Measurements from ENCODE around the gene KLRF2. TPM values are rescaled to one million over a fixed set of nuclear protein-coding genes. Genes with fewer than 3 reads are reported as not detected.

The KLRF2 gene
- total RNA-seq, 1 experiment from 2014 or later = not detected

DNA sequence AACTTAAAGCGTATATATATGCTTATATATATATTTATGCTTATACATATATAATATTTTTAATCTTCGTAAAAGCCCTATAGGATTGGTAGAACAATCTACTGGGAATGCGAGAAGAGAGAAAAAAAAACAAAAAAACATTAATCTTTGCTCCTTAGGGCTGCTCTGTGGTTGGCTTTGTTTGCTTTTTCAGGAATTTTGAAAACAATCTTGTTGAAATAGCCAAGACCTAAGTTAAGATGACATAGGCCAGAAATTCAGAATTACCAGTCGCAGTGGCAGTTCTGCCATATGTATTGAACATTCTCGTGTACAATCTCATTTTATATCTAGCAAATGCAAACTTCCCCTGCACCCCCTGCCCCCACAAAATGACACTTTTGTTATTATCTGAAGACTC is 699 bp downstream of the KLRF2 start:
- H4K20me1 ChIP-seq (ENCODE audit: insufficient read depth) = no peaks in the 10 kb centered on the region
- H3K27ac ChIP-seq = no peak overlapping the region
- no peaks in the 10 kb centered on the region for H3K79me2 ChIP-seq (ENCODE audit: low read depth)
- POLR2A ChIA-PET (ENCODE audit: unreplicated experiment) = no interaction called here
- no peak overlapping the region for H2AFZ ChIP-seq
- H3K27me3 ChIP-seq (ENCODE audit: insufficient read depth, low read depth) = no peaks in the 10 kb centered on the region
- no peak overlapping the region for H3K4me3 ChIP-seq
- no peak for DNase-seq
- H3K9me3 ChIP-seq (ENCODE audit: insufficient read depth, low read depth) = no peaks in the 10 kb centered on the region
- BruUV-seq (replicated peaks) = no TSS peak
- no peak overlapping the region for H3K4me2 ChIP-seq
- TF ChIP-seq, protein P1, sequence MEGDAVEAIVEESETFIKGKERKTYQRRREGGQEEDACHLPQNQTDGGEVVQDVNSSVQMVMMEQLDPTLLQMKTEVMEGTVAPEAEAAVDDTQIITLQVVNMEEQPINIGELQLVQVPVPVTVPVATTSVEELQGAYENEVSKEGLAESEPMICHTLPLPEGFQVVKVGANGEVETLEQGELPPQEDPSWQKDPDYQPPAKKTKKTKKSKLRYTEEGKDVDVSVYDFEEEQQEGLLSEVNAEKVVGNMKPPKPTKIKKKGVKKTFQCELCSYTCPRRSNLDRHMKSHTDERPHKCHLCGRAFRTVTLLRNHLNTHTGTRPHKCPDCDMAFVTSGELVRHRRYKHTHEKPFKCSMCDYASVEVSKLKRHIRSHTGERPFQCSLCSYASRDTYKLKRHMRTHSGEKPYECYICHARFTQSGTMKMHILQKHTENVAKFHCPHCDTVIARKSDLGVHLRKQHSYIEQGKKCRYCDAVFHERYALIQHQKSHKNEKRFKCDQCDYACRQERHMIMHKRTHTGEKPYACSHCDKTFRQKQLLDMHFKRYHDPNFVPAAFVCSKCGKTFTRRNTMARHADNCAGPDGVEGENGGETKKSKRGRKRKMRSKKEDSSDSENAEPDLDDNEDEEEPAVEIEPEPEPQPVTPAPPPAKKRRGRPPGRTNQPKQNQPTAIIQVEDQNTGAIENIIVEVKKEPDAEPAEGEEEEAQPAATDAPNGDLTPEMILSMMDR (conservative IDR thresholded peaks at IDR 0.05) = no peak
- no peak for TF ChIP-seq EZH2 (IDR thresholded peaks at IDR 0.05; ENCODE audit: low read depth)
- intact Hi-C loops (cut with micrococcal nuclease; ENCODE audit: unreplicated experiment) = no loop called here
- CTCF ChIA-PET = no interaction called here
- H3K4me1 ChIP-seq (replicated peaks; ENCODE audit: insufficient read depth) = no peaks in the 10 kb centered on the region
- no peaks in the 10 kb centered on the region for H3K36me3 ChIP-seq (ENCODE audit: low read depth)
- no peaks in the 10 kb centered on the region; the same call in 1 of the 2 replicates for H3F3A ChIP-seq (ENCODE audit: insufficient read depth, low read depth)
- no peaks in the 10 kb centered on the region for H3K9me2 ChIP-seq (ENCODE audit: insufficient read depth)

DNA sequence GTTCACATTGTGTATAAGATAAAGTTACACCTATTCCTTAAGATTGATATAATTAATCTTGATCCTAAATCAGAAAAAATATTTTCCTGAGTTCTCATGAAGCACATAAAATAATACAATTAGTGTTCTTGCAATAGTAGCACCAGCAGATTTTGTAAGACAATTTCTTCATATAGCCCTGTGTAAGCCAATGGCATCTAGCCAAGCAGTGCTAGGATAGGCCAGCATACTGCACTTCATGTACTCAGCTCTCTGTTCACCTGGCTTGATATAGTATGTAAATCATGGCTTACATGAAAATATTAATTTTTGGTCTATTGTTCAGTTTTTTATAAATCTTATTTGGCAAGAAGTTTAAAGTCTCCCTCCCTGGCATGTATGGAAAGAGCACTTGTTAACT is 1.9 kb downstream of the KLRF2 start:
- no TSS peak for BruUV-seq (replicated peaks)
- CTCF ChIA-PET = no interaction called here
- Histone ChIP-seq H3K9me3 (ENCODE audit: insufficient read depth, low read depth) (no peaks in the 10 kb centered on the region), H3K4me3 (no peak overlapping the region), H4K20me1 (ENCODE audit: insufficient read depth) (no peaks in the 10 kb centered on the region), H3F3A (ENCODE audit: insufficient read depth, low read depth) (no peaks in the 10 kb centered on the region; the same call in 1 of the 2 replicates), H3K79me2 (ENCODE audit: low read depth) (no peaks in the 10 kb centered on the region), H2AFZ (no peak overlapping the region), H3K4me1 (replicated peaks; ENCODE audit: insufficient read depth) (no peaks in the 10 kb centered on the region), H3K27ac (no peak overlapping the region), H3K36me3 (ENCODE audit: low read depth) (no peaks in the 10 kb centered on the region), H3K27me3 (ENCODE audit: insufficient read depth, low read depth) (no peaks in the 10 kb centered on the region), H3K9me2 (ENCODE audit: insufficient read depth) (no peaks in the 10 kb centered on the region), H3K4me2 (no peak overlapping the region)
- TF ChIP-seq EZH2 (IDR thresholded peaks at IDR 0.05; ENCODE audit: low read depth) = no peak
- POLR2A ChIA-PET (ENCODE audit: unreplicated experiment) = no interaction called here
- intact Hi-C loops (cut with micrococcal nuclease; ENCODE audit: unreplicated experiment) = no loop called here
- DNase-seq = no peak

DNA sequence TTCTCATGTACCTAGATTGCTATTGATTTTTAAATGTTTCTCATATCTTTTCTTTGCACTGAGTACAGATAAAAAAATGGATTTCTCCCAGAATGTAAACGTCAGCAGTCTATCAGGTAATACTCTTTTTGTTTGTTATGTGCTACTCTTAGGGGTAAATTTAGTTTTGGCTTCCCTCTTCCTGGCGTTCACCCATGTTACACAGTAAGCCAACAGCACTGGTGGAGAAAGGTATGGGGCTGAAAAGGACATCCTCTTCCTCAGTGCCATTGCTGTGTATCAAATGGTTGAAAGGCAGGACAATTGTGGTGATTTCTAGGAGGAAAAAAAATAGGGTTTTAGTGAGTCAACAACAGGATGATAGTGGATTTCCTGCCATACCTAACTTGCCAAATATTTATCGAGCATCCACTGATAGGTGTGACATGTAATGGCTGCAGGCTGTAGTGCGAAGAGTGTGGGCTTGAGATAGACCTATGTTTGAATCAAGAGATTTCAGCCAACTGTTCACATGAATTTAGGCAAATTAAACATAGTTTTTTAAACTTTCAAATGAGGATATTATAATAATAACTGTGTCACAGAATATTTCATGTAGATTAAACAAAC is 7.5 kb downstream of the KLRF2 start:
- no peaks in the 10 kb centered on the region for H3K79me2 ChIP-seq (ENCODE audit: low read depth)
- no TSS peak for BruUV-seq (replicated peaks)
- no peak overlapping the region for H3K27ac ChIP-seq
- H3K27me3 ChIP-seq (ENCODE audit: insufficient read depth, low read depth) = no peaks in the 10 kb centered on the region
- H3F3A ChIP-seq (ENCODE audit: insufficient read depth, low read depth) = no peaks in the 10 kb centered on the region
- H3K36me3 ChIP-seq (ENCODE audit: low read depth) = no peaks in the 10 kb centered on the region
- POLR2A ChIA-PET (ENCODE audit: unreplicated experiment) = no interaction called here
- no peak overlapping the region for H3K4me2 ChIP-seq
- no peaks in the 10 kb centered on the region for H3K4me1 ChIP-seq (replicated peaks; ENCODE audit: insufficient read depth)
- no peak overlapping the region for H2AFZ ChIP-seq
- intact Hi-C loops (cut with micrococcal nuclease; ENCODE audit: unreplicated experiment) = no loop called here
- no peak for TF ChIP-seq EZH2 (IDR thresholded peaks at IDR 0.05; ENCODE audit: low read depth)
- TF ChIP-seq, protein P1 (conservative IDR thresholded peaks at IDR 0.05) = no peak
- DNase-seq = no peak
- CTCF ChIA-PET = no interaction called here
- no peak overlapping the region for H3K4me3 ChIP-seq
- no peaks in the 10 kb centered on the region for H4K20me1 ChIP-seq (ENCODE audit: insufficient read depth)
- no peaks in the 10 kb centered on the region for H3K9me3 ChIP-seq (ENCODE audit: insufficient read depth, low read depth)
- H3K9me2 ChIP-seq (ENCODE audit: insufficient read depth) = no peaks in the 10 kb centered on the region; the same call in 1 of the 2 replicates
